Muscle layer of colon (tissue), 2 donors: ENCODE results near the gene KIRREL3.
"Not testable (repeated sequence)": the region's sequence is repeated elsewhere in the genome, so short reads cannot be mapped to it uniquely, and the experiment has no call there.

Experiments
- H3K27ac ChIP-seq: one replicate; pipeline ENCODE4 v1.7.0; 2013; ENCODE audit warnings: low read depth, mild to moderate bottlenecking, low read length, moderate library complexity
- H3K27me3 ChIP-seq, 2 donors: one replicate each; pipeline ENCODE4 v1.7.0; 2013; ENCODE audit warnings: low read length in 2 of 2, mild to moderate bottlenecking in 2 of 2; ENCODE audit not compliant: insufficient read depth in 2 of 2, control insufficient read depth in 1 of 2
- H3K36me3 ChIP-seq: one replicate; pipeline ENCODE4 v1.7.0; 2013; ENCODE audit warnings: mild to moderate bottlenecking, low read length; ENCODE audit not compliant: insufficient read depth
- H3K4me1 ChIP-seq: one replicate; pipeline ENCODE4 v1.7.0; 2013; ENCODE audit warnings: mild to moderate bottlenecking, low read length; ENCODE audit not compliant: insufficient read depth
- H3K4me3 ChIP-seq, 2 donors: one replicate each; pipeline ENCODE4 v1.7.0; 2013; ENCODE audit warnings: low read length in 2 of 2, low read depth in 1 of 2, mild to moderate bottlenecking in 1 of 2, moderate library complexity in 1 of 2
- H3K9ac ChIP-seq: one replicate; pipeline ENCODE4 v1.7.0; 2013; ENCODE audit warnings: low read length
- H3K9me3 ChIP-seq: one replicate; pipeline ENCODE4 v1.7.0; 2013; ENCODE audit warnings: mild to moderate bottlenecking, low read length
- donor health status: abdominal sarcoma.
- donor health status: Adenocarcinoma of cecum.

KIRREL3 gene

GRCh38 chr11:126978165-126978564, 22.4 kb downstream of the KIRREL3 start:
- H3K9ac ChIP-seq: no peak overlapping the region
- H3K27ac ChIP-seq: no peak overlapping the region
- H3K4me3 ChIP-seq: no peak overlapping the region
- no peaks in the 10 kb centered on the region for H3K36me3 ChIP-seq
- no peaks in the 10 kb centered on the region for H3K27me3 ChIP-seq
- H3K9me3 ChIP-seq: no peaks in the 10 kb centered on the region
- no peaks in the 10 kb centered on the region for H3K4me1 ChIP-seq

- peaks cover 0 to 4% of the 10 kb centered on the region in 2 donors for H3K27me3 ChIP-seq
- no peaks in the 10 kb centered on the region for H3K36me3 ChIP-seq
- no peaks in the 10 kb centered on the region for H3K9me3 ChIP-seq
- H3K4me3 ChIP-seq: no peak overlapping the region
- no peak overlapping the region for H3K9ac ChIP-seq
- H3K27ac ChIP-seq: no peak overlapping the region
- H3K4me1 ChIP-seq: no peaks in the 10 kb centered on the region
These were observed 27.5 kb downstream of the KIRREL3 start for GRCh38 chr11:126973051-126973450.

GRCh38 chr11:126971305-126971704, 29.3 kb downstream of the KIRREL3 start:
- H3K4me1 ChIP-seq: no peaks in the 10 kb centered on the region
- no peaks in the 10 kb centered on the region for H3K36me3 ChIP-seq
- H3K9me3 ChIP-seq: no peaks in the 10 kb centered on the region
- H3K27me3 ChIP-seq: peaks cover 0 to 4% of the 10 kb centered on the region in 2 donors
- H3K4me3 ChIP-seq: no peak overlapping the region
- no peak overlapping the region for H3K9ac ChIP-seq
- no peak overlapping the region for H3K27ac ChIP-seq

GRCh38 chr11:126969865-126970479, 30.6 kb downstream of the KIRREL3 start:
- no peak overlapping the region for H3K4me3 ChIP-seq
- no peak overlapping the region for H3K27ac ChIP-seq
- no peaks in the 10 kb centered on the region for H3K9me3 ChIP-seq
- no peak overlapping the region for H3K9ac ChIP-seq
- H3K36me3 ChIP-seq: no peaks in the 10 kb centered on the region
- H3K4me1 ChIP-seq: no peaks in the 10 kb centered on the region
- H3K27me3 ChIP-seq: peaks cover 4 to 5% of the 10 kb centered on the region in 2 donors

GRCh38 chr11:126968915-126969314, 31.7 kb downstream of the KIRREL3 start:
- Histone ChIP-seq H3K9me3 (no peaks in the 10 kb centered on the region), H3K4me1 (no peaks in the 10 kb centered on the region), H3K36me3 (no peaks in the 10 kb centered on the region), H3K9ac (no peak overlapping the region), H3K27ac (no peak overlapping the region), H3K4me3 (no peak overlapping the region), H3K27me3 (peaks cover 4 to 5% of the 10 kb centered on the region in 2 donors)

GRCh38 chr11:126965331-126965730, 35.2 kb downstream of the KIRREL3 start:
- no peaks in the 10 kb centered on the region for H3K9me3 ChIP-seq
- no peaks in the 10 kb centered on the region for H3K36me3 ChIP-seq
- no peaks in the 10 kb centered on the region for H3K4me1 ChIP-seq
- H3K9ac ChIP-seq: no peak overlapping the region
- no peak overlapping the region for H3K4me3 ChIP-seq
- H3K27ac ChIP-seq: no peak overlapping the region
- peaks cover 4 to 5% of the 10 kb centered on the region in 2 donors for H3K27me3 ChIP-seq

GRCh38 chr11:126963603-126964363, 36.8 kb downstream of the KIRREL3 start:
- Histone ChIP-seq H3K9ac (no peak overlapping the region), H3K4me1 (no peaks in the 10 kb centered on the region), H3K9me3 (no peaks in the 10 kb centered on the region), H3K27ac (no peak overlapping the region), H3K36me3 (no peaks in the 10 kb centered on the region), H3K27me3 (peaks cover 4 to 5% of the 10 kb centered on the region in 2 donors), H3K4me3 (no peak overlapping the region)

GRCh38 chr11:126963115-126963514, 37.5 kb downstream of the KIRREL3 start:
- Histone ChIP-seq H3K27me3 (peaks cover 0 to 5% of the 10 kb centered on the region in 2 donors), H3K9ac (no peak overlapping the region), H3K27ac (no peak overlapping the region), H3K4me3 (no peak overlapping the region), H3K36me3 (no peaks in the 10 kb centered on the region), H3K4me1 (no peaks in the 10 kb centered on the region), H3K9me3 (no peaks in the 10 kb centered on the region)

- Histone ChIP-seq H3K27me3 (no peaks in the 10 kb centered on the region), H3K27ac (no peak overlapping the region), H3K9me3 (no peaks in the 10 kb centered on the region), H3K4me1 (no peaks in the 10 kb centered on the region), H3K9ac (no peak overlapping the region), H3K4me3 (no peak overlapping the region), H3K36me3 (no peaks in the 10 kb centered on the region)
These were observed 40.9 kb downstream of the KIRREL3 start for GRCh38 chr11:126959700-126960099.

GRCh38 chr11:126956635-126957034, 43.9 kb downstream of the KIRREL3 start:
- no peak overlapping the region for H3K27ac ChIP-seq
- H3K36me3 ChIP-seq: no peaks in the 10 kb centered on the region
- no peaks in the 10 kb centered on the region for H3K4me1 ChIP-seq
- no peaks in the 10 kb centered on the region for H3K27me3 ChIP-seq
- no peak overlapping the region for H3K4me3 ChIP-seq
- no peak overlapping the region for H3K9ac ChIP-seq
- H3K9me3 ChIP-seq: no peaks in the 10 kb centered on the region

- not testable (repeated sequence) for H3K4me3 ChIP-seq, H3K9me3 ChIP-seq, H3K27me3 ChIP-seq, H3K36me3 ChIP-seq, H3K4me1 ChIP-seq, H3K27ac ChIP-seq, H3K9ac ChIP-seq
These were observed 48.0 kb downstream of the KIRREL3 start for GRCh38 chr11:126952533-126952932.

GRCh38 chr11:126951465-126951864, 49.1 kb downstream of the KIRREL3 start:
- no peaks in the 10 kb centered on the region for H3K9me3 ChIP-seq
- H3K4me3 ChIP-seq: no peak overlapping the region
- no peak overlapping the region for H3K27ac ChIP-seq
- no peak overlapping the region for H3K9ac ChIP-seq
- no peaks in the 10 kb centered on the region for H3K4me1 ChIP-seq
- no peaks in the 10 kb centered on the region for H3K36me3 ChIP-seq
- no peaks in the 10 kb centered on the region for H3K27me3 ChIP-seq
